Left lung (tissue), 14 donors: ENCODE data around the gene LBHD1. TPM values are rescaled to one million over a fixed set of nuclear protein-coding genes. Genes with fewer than 3 reads are reported as not detected.

ENCODE experiments used
- ATAC-seq: fragments of 200-7000 bp; cut with Tn5 transposase; one replicate; pipeline ENCODE4 v1.9.1; 2020; ENCODE audit warnings: moderate library complexity
- DNase-seq, 4 donors: peaks; one replicate each; pipeline ENCODE4 v3.0.0-alpha.2; 2013 to 2020
- H3K27ac ChIP-seq, 2 donors: fragments of 200-600 bp; sonication (generic) in 1 of 2; one replicate each; pipeline versions ENCODE4 v1.5.0 to v1.8.0; 2020 to 2021
- H3K27me3 ChIP-seq, 2 donors: fragments of 200-600 bp; sonication (generic) in 1 of 2; one replicate each; pipeline versions ENCODE4 v1.5.0 to v1.8.0; 2020 to 2021
- H3K36me3 ChIP-seq, 2 donors: fragments of 200-600 bp; sonication (generic) in 1 of 2; one replicate each; pipeline versions ENCODE4 v1.5.0 to v1.8.0; 2020 to 2021
- H3K4me1 ChIP-seq, 2 donors: fragments of 200-600 bp; one replicate each; pipeline ENCODE4 v1.8.0; 2021
- H3K4me3 ChIP-seq, 2 donors: fragments of 200-600 bp; sonication (generic) in 1 of 2; one replicate each; pipeline versions ENCODE4 v1.5.0 to v1.8.0; 2020 to 2021; ENCODE audit warnings: mild to moderate bottlenecking in 1 of 2
- H3K9me3 ChIP-seq, 2 donors: fragments of 200-600 bp; sonication (generic) in 1 of 2; one replicate each; pipeline versions ENCODE4 v1.5.0 to v1.8.0; 2020 to 2021
- CTCF ChIP-seq, 2 donors: fragments of 200-600 bp; sonication (generic) in 1 of 2; IDR thresholded peaks; one replicate each; pipeline versions ENCODE4 v1.5.0 to v1.8.0; 2021; ENCODE audit warnings: antibody characterized with exemption in 2 of 2
- intact Hi-C, 2 donors: fragments of 100-400 bp; cut with DNase I; formaldehyde crosslinking; loops; one replicate each; pipeline versions ENCODE4 v1.11.2 to v1.14.2; 2022
- long read RNA-seq, 12 donors: library from polyadenylated mRNA in 2 of 12; unstranded in 2 of 12; transcript quantifications; one replicate each; pipeline ENCODE4 v2.0.0 and lab custom pipeline, GENCODE V29; 2019 to 2026
- polyA plus RNA-seq, 6 donors: library from polyadenylated mRNA; unstranded; fragments of 120-200 nt; gene quantifications; one replicate each; pipeline ENCODE4 v1.2.1, GENCODE V29; 2013; ENCODE audit not compliant: insufficient read length in 6 of 6
- total RNA-seq, 2 donors: library from RNA; stranded (reverse); fragmentation: NEBNext Ultra II Directional; extraction: Animal tissue kit (Norgen Biotek cat#: 25700); gene quantifications; one replicate each; pipeline ENCODE4 v1.2.1, GENCODE V29; 2021
- donor health status: DM: no; HTN: yes; CAD: no.
- donor health status: DM: no; HTN: no; CAD: no.

Gene LBHD1
- total RNA-seq (1 to 10 TPM; 6.0 to 8.2 TPM), polyA plus RNA-seq (1 to 10 TPM; 4.4 to 9.9 (median 8.2) TPM)
- long read RNA-seq, donor 1, partial matches to known transcripts: 5 of 6 reads
- long read RNA-seq, donor 1, other reads (novel, unspliced or antisense): 0 of 6 reads
- long read RNA-seq, donor 2, partial matches to known transcripts: 106 of 106 reads
- long read RNA-seq, donor 2, other reads (novel, unspliced or antisense): 0 of 106 reads
- long read RNA-seq, donor 3, partial matches to known transcripts: 0 of 1 reads
- long read RNA-seq, donor 3, other reads (novel, unspliced or antisense): 0 of 1 reads
- long read RNA-seq, donor 4, partial matches to known transcripts: 0 of 3 reads
- long read RNA-seq, donor 4, other reads (novel, unspliced or antisense): 2 of 3 reads
- long read RNA-seq, donor 5, partial matches to known transcripts: 0 of 78 reads
- long read RNA-seq, donor 5, other reads (novel, unspliced or antisense): 78 of 78 reads
- long read RNA-seq, donor 6, partial matches to known transcripts: 9 of 9 reads
- long read RNA-seq, donor 6, other reads (novel, unspliced or antisense): 0 of 9 reads
- long read RNA-seq, donor 7: 0 reads
- long read RNA-seq, donor 8, partial matches to known transcripts: 7 of 7 reads
- long read RNA-seq, donor 8, other reads (novel, unspliced or antisense): 0 of 7 reads
- long read RNA-seq, donor 9: 0 reads
- long read RNA-seq, donor 10, partial matches to known transcripts: 0 of 4 reads
- long read RNA-seq, donor 10, other reads (novel, unspliced or antisense): 2 of 4 reads
- long read RNA-seq, donor 11: 0 reads
- long read RNA-seq, donor 12, partial matches to known transcripts: 0 of 2 reads
- long read RNA-seq, donor 12, other reads (novel, unspliced or antisense): 0 of 2 reads

- Histone ChIP-seq H3K27me3 (no peaks in the 10 kb centered on the region), H3K4me3 (peak within 1 kb of the TSS; percentile 63 to 70), H3K27ac (peak within 1 kb of the TSS; percentile 90 to 91), H3K4me1 (peaks cover 20 to 62% of the 10 kb centered on the region in 2 donors), H3K9me3 (no peaks in the 10 kb centered on the region), H3K36me3 (peaks cover 0 to 45% of the 10 kb centered on the region in 2 donors)
- intact Hi-C loops: no loop called here
- peak; percentile 79 to 89 (median 80) for DNase-seq
- peak; percentile 88 for ATAC-seq
- no peak for TF ChIP-seq CTCF (IDR thresholded peaks at IDR 0.05)
Measured at GRCh38 chr11:62671608-62672389, at the start of gene LBHD1, which contains the start of gene UQCC3. TSS of gene LBHD1 (minus strand) at chr11:62672267. CDS start at chr11:62670031, 2,236 bp downstream. TSS of gene UQCC3 (plus strand) at chr11:62671673. CDS start at chr11:62671746, 73 bp downstream.

- H3K36me3 ChIP-seq: peaks cover 22 to 97% of the 10 kb centered on the region in 2 donors
- TF ChIP-seq CTCF (IDR thresholded peaks at IDR 0.05): no peak
- H3K4me1 ChIP-seq: peaks cover 5 to 15% of the 10 kb centered on the region in 2 donors
- no peaks in the 10 kb centered on the region for H3K27me3 ChIP-seq
- H3K4me3 ChIP-seq: no peak overlapping the region
- H3K27ac ChIP-seq: no peak overlapping the region
- DNase-seq (no peak), ATAC-seq (peak; percentile 38)
- intact Hi-C loops: no loop called here
- H3K9me3 ChIP-seq: no peaks in the 10 kb centered on the region
Measured at GRCh38 chr11:62719302-62719978, 47.4 kb upstream of the LBHD1 start.

- peaks cover 11 to 99% of the 10 kb centered on the region in 2 donors for H3K36me3 ChIP-seq
- intact Hi-C loops: no loop called here
Measured at GRCh38 chr11:62716816-62717215, 44.7 kb upstream of the LBHD1 start.

GRCh38 chr11:62716206-62716605 is 44.1 kb upstream of the LBHD1 start:
- ATAC-seq: no peak
- no peaks in the 10 kb centered on the region for H3K9me3 ChIP-seq
- no peak overlapping the region for H3K4me3 ChIP-seq
- H3K27ac ChIP-seq: no peak overlapping the region
- DNase-seq: no peak
- H3K4me1 ChIP-seq: peaks cover 4 to 13% of the 10 kb centered on the region in 2 donors
- TF ChIP-seq CTCF (IDR thresholded peaks at IDR 0.05): no peak
- intact Hi-C loops: no loop called here
- peaks cover 9 to 99% of the 10 kb centered on the region in 2 donors for H3K36me3 ChIP-seq
- no peaks in the 10 kb centered on the region for H3K27me3 ChIP-seq

More at GRCh38 chr11:62716816-62717215, 44.7 kb upstream of the LBHD1 start:
- Histone ChIP-seq H3K4me3 (no peak overlapping the region), H3K27ac (no peak overlapping the region), H3K27me3 (no peaks in the 10 kb centered on the region), H3K9me3 (no peaks in the 10 kb centered on the region), H3K4me1 (peaks cover 4 to 13% of the 10 kb centered on the region in 2 donors)
- ATAC-seq (no peak), DNase-seq (no peak)
- no peak for TF ChIP-seq CTCF (IDR thresholded peaks at IDR 0.05)
